GM19324 (cell line): ENCODE results near the gene CPNE2.
"Not testable (repeated sequence)": the region's sequence is repeated elsewhere in the genome, so short reads cannot be mapped to it uniquely, and the experiment has no call there.

ENCODE experiments used
- ATAC-seq: cut with Tn5 transposase; IDR thresholded peaks from one replicate; pipeline ENCODE4 v1.9.1; 2021; ENCODE audit warnings: mild to moderate bottlenecking, moderate library complexity; ENCODE audit not compliant: unreplicated experiment, low FRiP score

The CPNE2 gene

DNA sequence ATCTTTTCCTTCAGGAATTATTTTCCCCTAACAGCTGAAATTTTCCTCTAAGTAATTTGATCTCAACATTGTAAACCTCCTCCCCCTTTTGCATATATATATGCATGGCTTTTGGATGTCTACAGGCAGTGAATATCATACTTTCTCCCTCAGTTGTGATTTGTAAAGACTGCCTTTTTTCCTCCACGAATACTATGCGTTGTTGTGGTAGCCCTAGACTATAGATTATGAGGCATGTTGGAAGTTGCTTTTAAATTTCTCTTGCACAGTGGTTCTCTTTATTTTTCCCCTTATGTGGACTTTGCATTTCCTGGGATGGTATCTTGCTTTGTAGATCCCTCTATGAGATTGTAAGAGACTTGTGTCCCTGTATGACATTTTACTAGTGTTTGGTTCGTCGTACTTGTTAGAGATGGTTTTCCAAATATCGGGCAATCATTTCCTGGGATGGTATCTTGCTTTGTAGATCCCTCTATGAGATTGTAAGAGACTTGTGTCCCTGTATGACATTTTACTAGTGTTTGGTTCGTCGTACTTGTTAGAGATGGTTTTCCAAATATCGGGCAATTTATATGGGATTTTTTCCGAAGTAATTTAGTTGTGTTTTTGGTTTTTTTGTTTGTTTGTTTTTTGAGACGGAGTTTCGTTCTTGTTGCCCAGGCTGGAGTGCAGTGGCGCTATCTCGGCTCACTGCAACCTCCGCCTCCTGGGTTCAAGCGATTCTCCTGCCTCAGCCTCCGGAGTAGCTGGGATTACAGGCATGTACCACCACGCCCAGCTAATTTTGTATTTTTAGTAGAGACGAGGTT lies 95.7 kb downstream of the CPNE2 start:
- ATAC-seq = not testable (repeated sequence)

DNA sequence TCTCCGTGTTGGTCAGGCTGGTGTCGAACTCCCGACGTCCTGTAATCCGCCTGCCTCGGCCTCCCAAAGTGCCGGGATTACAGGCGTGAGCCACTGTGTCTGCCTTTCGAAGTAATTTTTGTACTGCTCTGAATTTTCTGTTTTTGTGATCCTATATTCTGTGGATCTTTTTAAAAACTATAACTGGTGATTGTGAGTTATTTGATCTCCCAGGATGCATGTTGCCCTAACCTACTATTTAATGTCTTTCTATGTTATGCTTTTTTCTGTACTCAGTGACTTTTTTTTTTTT lies 96.3 kb downstream of the CPNE2 start:
- no peak for ATAC-seq

DNA sequence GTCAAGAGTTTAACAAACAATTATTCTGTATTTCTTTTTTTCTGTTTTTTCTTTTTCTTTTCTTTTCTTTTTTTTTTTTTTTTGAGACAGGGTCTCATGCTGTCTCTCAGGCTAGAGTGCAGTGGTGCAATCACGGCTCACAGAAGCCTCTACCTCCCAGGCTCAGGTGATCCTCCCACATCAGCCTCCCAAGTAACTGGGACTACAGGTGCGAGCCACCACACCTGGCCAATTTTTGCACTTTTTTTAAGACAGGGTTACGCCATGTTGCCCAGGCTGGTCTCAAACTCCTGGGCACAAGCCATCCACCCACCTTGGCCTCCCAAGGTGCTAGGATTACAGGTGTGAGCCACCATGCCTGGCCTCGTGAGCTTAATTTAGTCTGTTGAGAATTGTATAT lies 97.1 kb downstream of the CPNE2 start:
- ATAC-seq = not testable (repeated sequence)

DNA sequence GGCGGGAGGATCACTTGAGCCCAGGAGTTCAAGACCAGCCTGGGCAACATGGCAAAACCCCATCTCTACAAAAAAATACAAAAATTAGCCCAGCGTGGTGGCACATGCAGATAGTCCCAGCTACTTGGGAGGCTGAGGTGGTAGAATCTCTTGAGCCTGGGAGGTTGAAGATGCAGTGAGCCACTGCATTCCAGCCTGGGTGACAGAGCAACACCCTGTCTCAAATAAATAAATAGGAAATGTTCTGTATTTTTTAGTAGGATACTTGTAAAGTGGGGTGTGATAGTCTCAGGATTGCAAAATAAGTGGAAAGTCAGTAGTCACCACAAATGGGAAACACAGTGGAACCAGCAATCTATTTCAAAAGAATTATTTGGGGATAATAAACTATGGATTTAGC lies 97.8 kb downstream of the CPNE2 start:
- no peak for ATAC-seq

DNA sequence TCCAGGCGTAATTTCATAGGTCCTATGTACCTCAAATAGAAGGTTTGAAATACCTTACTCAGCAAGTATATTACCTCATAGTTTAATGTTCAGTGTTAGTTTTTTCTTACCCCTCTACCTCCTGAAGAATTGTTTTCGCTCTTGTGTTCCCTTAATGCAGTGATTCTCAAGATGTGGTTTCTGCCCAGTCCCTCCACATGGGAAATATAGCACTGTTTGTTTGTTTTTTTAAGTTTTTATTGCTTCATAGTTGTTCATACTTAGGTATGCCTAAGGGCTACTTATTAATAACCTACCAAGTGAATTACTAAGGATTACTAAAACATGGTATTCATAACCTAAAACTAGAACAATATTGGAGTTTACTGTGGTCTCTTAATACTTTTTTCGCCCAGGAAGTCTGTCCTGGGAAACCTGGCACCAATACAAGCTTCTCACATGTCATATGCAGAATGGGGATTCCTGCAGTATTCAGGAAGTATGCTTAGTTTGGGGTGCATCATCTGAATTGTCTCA lies 98.7 kb downstream of the CPNE2 start:
- no peak for ATAC-seq

DNA sequence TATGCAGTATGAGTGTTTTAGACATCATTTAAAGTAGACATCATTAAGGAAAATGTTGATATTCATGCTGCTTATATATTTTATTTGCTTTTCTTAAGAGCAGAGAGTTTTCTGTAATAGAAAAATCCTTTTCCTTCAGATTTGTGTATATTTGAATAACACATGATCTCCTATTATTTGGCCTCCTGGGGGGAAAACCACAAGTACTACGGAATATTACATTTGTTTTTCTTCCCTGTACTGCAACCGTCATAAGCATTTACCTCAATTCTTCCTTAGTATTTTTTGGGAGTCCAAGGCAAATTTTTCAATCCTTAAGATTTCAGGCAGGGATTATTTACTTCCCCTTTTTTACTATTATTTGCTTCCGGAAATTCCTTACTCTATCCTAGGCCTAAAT lies 99.8 kb downstream of the CPNE2 start:
- no peak for ATAC-seq

DNA sequence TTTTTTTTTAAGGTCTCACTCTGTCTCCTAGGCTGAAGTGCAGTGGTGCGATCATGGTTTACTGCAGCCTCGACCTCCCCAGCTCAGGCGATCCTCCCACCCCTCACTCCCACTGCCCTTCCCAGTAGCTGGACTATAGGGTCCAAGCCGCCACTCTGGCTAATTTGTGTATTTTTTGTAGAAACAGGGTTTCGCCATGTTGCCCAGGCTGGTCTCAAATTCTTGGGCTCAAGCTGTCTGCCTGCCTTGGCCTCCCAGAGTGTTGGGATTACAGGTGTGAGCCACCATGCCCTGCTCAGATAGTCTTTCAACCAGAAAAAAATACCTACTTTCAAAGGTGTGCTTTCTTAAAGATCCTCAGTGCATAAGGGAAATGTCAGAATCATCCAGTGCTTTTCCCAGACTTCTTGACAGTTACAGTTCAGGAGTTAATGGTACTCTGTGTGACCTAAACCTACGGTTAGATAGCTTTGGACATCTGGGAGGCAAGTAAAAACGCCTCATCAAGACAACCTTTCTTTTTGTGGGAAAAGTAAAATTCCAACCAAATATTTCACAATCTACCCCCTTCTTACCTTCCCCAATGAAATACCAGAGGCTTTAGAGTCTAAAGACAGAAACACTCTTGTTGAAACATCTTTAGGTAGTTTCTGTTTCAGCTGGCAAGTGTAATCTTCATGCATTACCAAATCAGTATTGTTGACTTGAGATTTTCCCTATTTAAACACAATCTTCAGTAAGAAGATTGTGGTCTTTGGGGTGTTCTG lies 100.5 kb downstream of the CPNE2 start:
- ATAC-seq = no peak

DNA sequence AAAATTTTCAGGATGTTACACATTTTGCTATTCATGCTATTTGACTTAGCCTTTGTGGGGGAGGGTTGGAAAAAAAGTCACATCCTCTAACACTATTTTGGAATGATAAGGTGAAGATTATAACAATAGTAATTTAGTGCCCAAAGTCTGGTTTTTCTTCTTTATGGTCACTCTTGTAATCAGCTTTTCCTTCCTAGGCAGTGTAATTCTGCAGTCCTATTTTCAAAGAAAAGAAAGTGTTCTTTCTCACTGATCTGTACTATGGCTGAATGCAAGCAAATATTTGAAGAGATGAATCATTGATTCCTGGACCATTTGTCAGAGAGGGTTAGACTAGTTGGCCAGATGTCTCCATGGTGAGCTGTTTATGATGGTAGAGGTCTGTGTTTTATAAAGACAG lies 102.1 kb downstream of the CPNE2 start:
- ATAC-seq = no peak

DNA sequence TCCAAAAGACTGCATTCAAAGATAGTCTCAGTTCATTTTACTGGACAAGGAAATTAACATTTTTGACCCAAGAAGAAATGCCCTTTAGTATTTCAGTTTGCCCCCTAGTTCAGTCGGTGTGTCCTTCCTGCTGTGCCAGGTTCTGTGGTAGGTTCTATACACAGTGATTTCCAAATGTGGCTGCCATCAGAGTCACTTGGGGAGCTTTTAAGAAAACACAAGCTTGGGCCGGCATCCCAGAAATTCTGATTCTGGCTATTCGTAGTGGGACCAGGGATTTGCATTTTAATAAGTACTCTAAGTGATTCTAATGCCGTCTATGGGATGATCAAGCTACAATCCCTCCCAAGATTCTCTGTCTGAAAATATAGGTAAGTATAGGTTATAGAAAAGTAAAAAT lies 103.9 kb downstream of the CPNE2 start:
- ATAC-seq = no peak

DNA sequence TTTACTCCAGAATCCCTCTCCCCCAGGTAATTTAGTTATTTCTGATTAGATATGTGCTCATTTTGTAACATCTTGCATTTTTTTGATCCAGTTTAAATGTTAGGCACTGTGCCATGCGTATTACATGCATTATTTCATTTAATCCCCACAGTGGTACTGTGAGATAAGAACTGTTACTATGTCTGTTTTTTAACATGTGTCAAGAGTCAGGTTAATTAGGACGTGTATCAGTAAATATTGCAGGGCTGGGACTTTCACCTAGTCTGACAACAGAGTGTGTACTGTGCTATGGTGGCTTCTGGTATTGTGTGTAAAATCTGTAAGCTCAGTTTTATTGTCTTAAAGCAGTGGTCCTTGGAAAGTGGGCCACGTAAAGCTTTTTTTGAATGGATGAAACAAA lies 104.4 kb downstream of the CPNE2 start:
- no peak for ATAC-seq
